Measurements from ENCODE around the gene MCTP2. TPM values are rescaled to one million over a fixed set of nuclear protein-coding genes. Genes with fewer than 3 reads are reported as not detected.

MCTP2 gene
- total RNA-seq, 1 experiment from 2014 or later, result 7.4 TPM

DNA sequence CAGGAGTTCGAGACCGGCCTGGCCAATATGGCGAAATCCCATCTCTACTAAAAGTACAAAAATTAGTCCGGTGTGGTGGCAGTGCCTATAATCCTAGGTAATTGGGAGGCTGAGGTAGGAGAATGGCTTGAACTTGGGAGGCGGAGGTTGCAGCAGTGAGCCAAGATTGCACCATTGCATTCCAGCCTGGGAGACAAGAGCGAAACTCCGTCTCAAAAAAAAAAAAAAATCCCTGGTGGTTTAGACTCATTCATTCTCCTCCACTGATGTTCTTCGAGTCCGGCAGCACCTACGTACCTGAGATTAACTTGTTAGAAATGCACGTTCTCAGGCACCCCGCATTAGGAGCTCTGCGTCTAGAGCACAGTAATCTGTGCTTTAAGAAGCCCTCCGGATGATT is 3.7 kb downstream of the MCTP2 start:
- CTCF ChIA-PET, result interaction anchor here (0.8 kb wide), 1 partner anchor 71 kb away, joined by 4 read pairs; no protein-coding TSS in a partner anchor
- no peak overlapping the region for H3K27ac Mint-ChIP-seq
- H3K4me3 Mint-ChIP-seq, result no peak overlapping the region
- peaks cover 40% of the 10 kb centered on the region for H3K4me1 Mint-ChIP-seq
- no peaks in the 10 kb centered on the region for H3K36me3 Mint-ChIP-seq
- ATAC-seq, result no peak
- H3K9me3 Mint-ChIP-seq, result no peaks in the 10 kb centered on the region
- no peak for DNase-seq (ENCODE audit: low spot score)
- TF ChIP-seq ZNF232 (CRISPR knock-in tag; IDR thresholded peaks at IDR 0.05) (no peak), OVOL2 (CRISPR knock-in tag; IDR thresholded peaks at IDR 0.05; ENCODE audit: borderline replicate concordance) (no peak), ATF2 (CRISPR knock-in tag; IDR thresholded peaks at IDR 0.05; ENCODE audit: borderline replicate concordance, low read depth) (no peak), NFE2L1 (CRISPR knock-in tag; IDR thresholded peaks at IDR 0.05) (no peak), RELA (CRISPR knock-in tag; IDR thresholded peaks at IDR 0.05; ENCODE audit: borderline replicate concordance) (no peak), CBFB (CRISPR knock-in tag; IDR thresholded peaks at IDR 0.05; ENCODE audit: low read depth) (no peak), GRHL2 (CRISPR knock-in tag; IDR thresholded peaks at IDR 0.05; ENCODE audit: insufficient replicate concordance, severe bottlenecking) (no peak), SMAD3 (CRISPR knock-in tag; IDR thresholded peaks at IDR 0.05; ENCODE audit: borderline replicate concordance) (no peak), ZNF219 (CRISPR knock-in tag; IDR thresholded peaks at IDR 0.05; ENCODE audit: borderline replicate concordance) (no peak), NR1H2 (CRISPR knock-in tag; IDR thresholded peaks at IDR 0.05) (no peak), FOXP1 (CRISPR knock-in tag; IDR thresholded peaks at IDR 0.05; ENCODE audit: borderline replicate concordance) (no peak), SOX15 (CRISPR knock-in tag; IDR thresholded peaks at IDR 0.05) (no peak), ZNF138 (CRISPR knock-in tag; conservative IDR thresholded peaks at IDR 0.05) (no peak), ZNF396 (CRISPR knock-in tag; IDR thresholded peaks at IDR 0.05; ENCODE audit: borderline replicate concordance) (no peak), ARID4B (CRISPR knock-in tag; IDR thresholded peaks at IDR 0.05; ENCODE audit: borderline replicate concordance) (no peak), MAX (CRISPR knock-in tag; IDR thresholded peaks at IDR 0.05) (no peak), AR (CRISPR knock-in tag; IDR thresholded peaks at IDR 0.05) (no peak), NFATC4 (CRISPR knock-in tag; IDR thresholded peaks at IDR 0.05) (no peak)
- TF ChIP-seq, protein P1, sequence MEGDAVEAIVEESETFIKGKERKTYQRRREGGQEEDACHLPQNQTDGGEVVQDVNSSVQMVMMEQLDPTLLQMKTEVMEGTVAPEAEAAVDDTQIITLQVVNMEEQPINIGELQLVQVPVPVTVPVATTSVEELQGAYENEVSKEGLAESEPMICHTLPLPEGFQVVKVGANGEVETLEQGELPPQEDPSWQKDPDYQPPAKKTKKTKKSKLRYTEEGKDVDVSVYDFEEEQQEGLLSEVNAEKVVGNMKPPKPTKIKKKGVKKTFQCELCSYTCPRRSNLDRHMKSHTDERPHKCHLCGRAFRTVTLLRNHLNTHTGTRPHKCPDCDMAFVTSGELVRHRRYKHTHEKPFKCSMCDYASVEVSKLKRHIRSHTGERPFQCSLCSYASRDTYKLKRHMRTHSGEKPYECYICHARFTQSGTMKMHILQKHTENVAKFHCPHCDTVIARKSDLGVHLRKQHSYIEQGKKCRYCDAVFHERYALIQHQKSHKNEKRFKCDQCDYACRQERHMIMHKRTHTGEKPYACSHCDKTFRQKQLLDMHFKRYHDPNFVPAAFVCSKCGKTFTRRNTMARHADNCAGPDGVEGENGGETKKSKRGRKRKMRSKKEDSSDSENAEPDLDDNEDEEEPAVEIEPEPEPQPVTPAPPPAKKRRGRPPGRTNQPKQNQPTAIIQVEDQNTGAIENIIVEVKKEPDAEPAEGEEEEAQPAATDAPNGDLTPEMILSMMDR (IDR thresholded peaks at IDR 0.05), result no peak
- TF ChIP-seq, protein P2, sequence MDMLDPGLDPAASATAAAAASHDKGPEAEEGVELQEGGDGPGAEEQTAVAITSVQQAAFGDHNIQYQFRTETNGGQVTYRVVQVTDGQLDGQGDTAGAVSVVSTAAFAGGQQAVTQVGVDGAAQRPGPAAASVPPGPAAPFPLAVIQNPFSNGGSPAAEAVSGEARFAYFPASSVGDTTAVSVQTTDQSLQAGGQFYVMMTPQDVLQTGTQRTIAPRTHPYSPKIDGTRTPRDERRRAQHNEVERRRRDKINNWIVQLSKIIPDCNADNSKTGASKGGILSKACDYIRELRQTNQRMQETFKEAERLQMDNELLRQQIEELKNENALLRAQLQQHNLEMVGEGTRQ (CRISPR knock-in tag; IDR thresholded peaks at IDR 0.05), result no peak
- peaks cover 20% of the 10 kb centered on the region for H3K27me3 Mint-ChIP-seq (ENCODE audit: low read depth)
- POLR2A ChIA-PET, result no interaction called here

All from WTC11 (cell line).